H9 (cell line): ENCODE data around the gene AHDC1. TPM values are rescaled to one million over a fixed set of nuclear protein-coding genes. Genes with fewer than 3 reads are reported as not detected.

Experiments used
- DNase-seq: peaks from one replicate; pipeline ENCODE4 v3.0.0-alpha.2; 2017
- H2AFZ ChIP-seq: one replicate; pipeline ENCODE4 v1.6.1; 2013; ENCODE audit warnings: mild to moderate bottlenecking, low read length, control low read depth, moderate library complexity
- H2AK5ac ChIP-seq: 2 replicates; pipeline ENCODE4 v1.6.1; 2013; ENCODE audit warnings: low read length, control low read depth, mixed read lengths; ENCODE audit not compliant: insufficient read length
- H2BK120ac ChIP-seq: one replicate; pipeline ENCODE4 v1.6.1; 2013; ENCODE audit warnings: low read depth, mild to moderate bottlenecking, low read length, control low read depth, inconsistent platforms; ENCODE audit not compliant: poor library complexity, severe bottlenecking
- H2BK12ac ChIP-seq: 2 replicates; pipeline ENCODE4 v1.6.1; 2013; ENCODE audit warnings: low read length, control low read depth, mixed read lengths, low read depth; ENCODE audit not compliant: insufficient read length
- H2BK15ac ChIP-seq: 2 replicates; pipeline ENCODE4 v1.6.1; 2013; ENCODE audit warnings: low read depth, low read length, control low read depth
- H2BK20ac ChIP-seq: one replicate; pipeline ENCODE4 v1.6.1; 2013; ENCODE audit warnings: low read depth, mild to moderate bottlenecking, low read length, control low read depth, inconsistent platforms; ENCODE audit not compliant: poor library complexity, severe bottlenecking
- H2BK5ac ChIP-seq: 2 replicates; pipeline ENCODE4 v1.6.1; 2013; ENCODE audit warnings: low read length, control low read depth, mixed read lengths; ENCODE audit not compliant: insufficient read length
- H3K14ac ChIP-seq: 2 replicates; pipeline ENCODE4 v1.6.1; 2013; ENCODE audit warnings: low read length, control low read depth; ENCODE audit not compliant: insufficient read depth
- H3K18ac ChIP-seq: 2 replicates; pipeline ENCODE4 v1.6.1; 2013; ENCODE audit warnings: low read depth, mild to moderate bottlenecking, mixed read lengths, low read length, control low read depth; ENCODE audit not compliant: insufficient read length
- H3K23ac ChIP-seq: 2 replicates; pipeline ENCODE4 v1.6.1; 2013; ENCODE audit warnings: low read length, control low read depth, mixed read lengths, low read depth; ENCODE audit not compliant: insufficient read length
- H3K23me2 ChIP-seq: 2 replicates; pipeline ENCODE4 v1.6.1; 2013; ENCODE audit warnings: low read depth, mild to moderate bottlenecking, mixed read lengths, low read length, control low read depth; ENCODE audit not compliant: insufficient read length, poor library complexity, severe bottlenecking
- H3K27ac ChIP-seq: 2 replicates; pipeline ENCODE4 v1.5.1; 2013; ENCODE audit warnings: low read length, control low read depth, mixed read lengths, low read depth; ENCODE audit not compliant: insufficient read length
- H3K27me3 ChIP-seq: 2 replicates; pipeline ENCODE4 v1.6.1; 2013; ENCODE audit warnings: low read length, control low read depth, inconsistent platforms; ENCODE audit not compliant: insufficient read depth
- H3K4ac ChIP-seq: 2 replicates; pipeline ENCODE4 v1.6.1; 2013; ENCODE audit warnings: low read depth, mild to moderate bottlenecking, control low read depth, inconsistent platforms, low read length, moderate library complexity
- H3K4me1 ChIP-seq: 2 replicates; pipeline ENCODE4 v1.6.1; 2013; ENCODE audit warnings: low read length, control low read depth, inconsistent platforms; ENCODE audit not compliant: insufficient read depth
- H3K4me2 ChIP-seq: 2 replicates; pipeline ENCODE4 v1.6.1; 2013; ENCODE audit warnings: low read length, control low read depth, mixed read lengths; ENCODE audit not compliant: insufficient read length, insufficient read depth
- H3K56ac ChIP-seq: 2 replicates; pipeline ENCODE4 v1.6.1; 2013; ENCODE audit warnings: low read depth, mild to moderate bottlenecking, mixed read lengths, low read length, control low read depth; ENCODE audit not compliant: insufficient read length
- H3K79me1 ChIP-seq: 2 replicates; pipeline ENCODE4 v1.6.1; 2013; ENCODE audit warnings: low read depth, mild to moderate bottlenecking, moderate library complexity, low read length, control low read depth, inconsistent platforms; ENCODE audit not compliant: insufficient read depth, poor library complexity, severe bottlenecking
- H3K79me2 ChIP-seq: 2 replicates; pipeline ENCODE4 v1.6.1; 2013; ENCODE audit warnings: low read length, control low read depth, inconsistent platforms; ENCODE audit not compliant: insufficient read depth
- H3K9ac ChIP-seq: 2 replicates; pipeline ENCODE4 v1.6.1; 2013; ENCODE audit warnings: low read length, control low read depth, mixed read lengths; ENCODE audit not compliant: insufficient read length; ENCODE audit errors: extremely low read depth
- H3K9me3 ChIP-seq: one replicate; pipeline ENCODE4 v1.6.1; 2013; ENCODE audit warnings: low read depth, low read length, inconsistent platforms; ENCODE audit not compliant: control insufficient read depth
- H3T11ph ChIP-seq: one replicate; pipeline ENCODE4 v1.6.1; 2013; ENCODE audit warnings: mild to moderate bottlenecking, low read length, control low read depth, inconsistent platforms
- H4K20me1 ChIP-seq: one replicate; pipeline ENCODE4 v1.6.1; 2013; ENCODE audit not compliant: control insufficient read depth, insufficient read length, insufficient read depth
- H4K5ac ChIP-seq: 2 replicates; pipeline ENCODE4 v1.6.1; 2013; ENCODE audit warnings: low read depth, mild to moderate bottlenecking, mixed read lengths, low read length, control low read depth; ENCODE audit not compliant: insufficient read length
- H4K8ac ChIP-seq: replicated peaks from 2 replicates; pipeline ENCODE4 v1.6.1; 2013; ENCODE audit warnings: low read length, control low read depth, mixed read lengths, low read depth; ENCODE audit not compliant: insufficient read length
- H4K91ac ChIP-seq: 2 replicates; pipeline ENCODE4 v1.6.1; 2013; ENCODE audit warnings: low read depth, mild to moderate bottlenecking, moderate library complexity, mixed read lengths, low read length, control low read depth; ENCODE audit not compliant: insufficient read length
- H3K27ac Mint-ChIP-seq, 3 experiments: 2 replicates in 2 of 3; 3 replicates in 1 of 3; pipeline ENCODE4 v1.8.0; 2020 to 2021; ENCODE audit warnings: mixed read lengths in 3 of 3, mild to moderate bottlenecking in 1 of 3, moderate library complexity in 1 of 3
- H3K27me3 Mint-ChIP-seq: 2 replicates; pipeline ENCODE4 v1.8.0; 2021; ENCODE audit warnings: low read depth, mild to moderate bottlenecking, moderate library complexity, mixed read lengths
- H3K36me3 Mint-ChIP-seq, 3 experiments: 2 replicates in 2 of 3; 3 replicates in 1 of 3; pipeline ENCODE4 v1.8.0; 2020 to 2021; ENCODE audit warnings: low read depth in 3 of 3, mixed read lengths in 3 of 3; ENCODE audit not compliant: insufficient read depth in 1 of 3
- H3K4me1 Mint-ChIP-seq, 2 experiments: 2 replicates each; pipeline ENCODE4 v1.8.0; 2020; ENCODE audit warnings: mixed read lengths in 2 of 2
- H3K4me3 Mint-ChIP-seq, 2 experiments: 2 replicates in 1 of 2; 3 replicates in 1 of 2; pipeline ENCODE4 v1.8.0; 2020 to 2021; ENCODE audit warnings: mild to moderate bottlenecking in 2 of 2, mixed read lengths in 2 of 2, moderate library complexity in 1 of 2
- H3K9me3 Mint-ChIP-seq, 2 experiments: 2 replicates in 1 of 2; 3 replicates in 1 of 2; pipeline ENCODE4 v1.8.0; 2020; ENCODE audit warnings: mild to moderate bottlenecking in 2 of 2, mixed read lengths in 2 of 2, moderate library complexity in 1 of 2
- WGBS: extraction: QIAGEN DNeasy Blood & Tissue Kit; methylation state at CpG from one replicate; pipeline ENCODE4 v1.1.7; 2013; ENCODE audit warnings: missing lambda C conversion rate, low lambda C conversion rate, mixed read lengths; ENCODE audit not compliant: insufficient read length; ENCODE audit errors: extremely low coverage; 5-methylcytosine and 5-hydroxymethylcytosine counted together
- total RNA-seq: library from RNA; stranded (reverse); gene quantifications from 2 replicates; pipeline ENCODE4 v1.2.1, GENCODE V29; 2021
- TF ChIP-seq, protein P1 (sequence below): fragments of 200-600 bp; sonication (generic); conservative IDR thresholded peaks from 3 replicates; pipeline ENCODE4 v1.8.0; 2021; ENCODE audit warnings: antibody characterized with exemption, mild to moderate bottlenecking

AHDC1 gene
- total RNA-seq, 1 experiment from 2014 or later: 29.4 TPM

DNA sequence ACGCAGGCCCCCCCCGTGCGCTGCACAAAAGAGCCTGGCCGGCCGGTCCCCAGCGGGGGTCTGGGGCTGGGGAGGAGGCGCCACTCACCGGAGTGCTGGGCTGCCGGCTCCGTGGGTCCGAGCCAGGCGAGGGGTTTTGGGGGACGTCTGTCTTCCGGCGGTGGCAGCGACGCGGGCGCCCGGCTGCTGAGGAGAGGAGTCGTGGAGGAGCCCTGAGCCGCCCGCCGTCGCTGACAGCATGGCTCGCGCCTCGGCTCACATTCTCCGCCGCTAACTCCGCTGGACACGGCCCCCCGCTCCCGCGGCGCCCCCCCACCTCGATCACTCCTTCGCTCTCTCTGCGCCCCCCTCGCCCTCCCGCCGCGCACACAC is 649 bp downstream of the AHDC1 start:
- H3K4ac ChIP-seq: no peak overlapping the region
- no peak overlapping the region for H2BK15ac ChIP-seq
- H3K9me3 ChIP-seq: no peaks in the 10 kb centered on the region
- Mint-ChIP-seq H3K27me3 (peaks cover 2% of the 10 kb centered on the region), H3K36me3 (peaks cover 0 to 1% (median 0%) of the 10 kb centered on the region in 3 experiments; a peak in 1 of 7 replicates), H3K27ac (no peak overlapping the region; a peak in 1 of 7 replicates), H3K9me3 (no peaks in the 10 kb centered on the region), H3K4me1 (peaks cover 66 to 67% of the 10 kb centered on the region in 2 experiments), H3K4me3 (peak overlapping the region; percentile 90 to 91)
- no peak overlapping the region for H2AK5ac ChIP-seq
- no CpG with 5 or more reads among the region's 43 CpGs for WGBS
- no peak for DNase-seq
- H2BK5ac ChIP-seq: no peak overlapping the region
- TF ChIP-seq, protein P1, sequence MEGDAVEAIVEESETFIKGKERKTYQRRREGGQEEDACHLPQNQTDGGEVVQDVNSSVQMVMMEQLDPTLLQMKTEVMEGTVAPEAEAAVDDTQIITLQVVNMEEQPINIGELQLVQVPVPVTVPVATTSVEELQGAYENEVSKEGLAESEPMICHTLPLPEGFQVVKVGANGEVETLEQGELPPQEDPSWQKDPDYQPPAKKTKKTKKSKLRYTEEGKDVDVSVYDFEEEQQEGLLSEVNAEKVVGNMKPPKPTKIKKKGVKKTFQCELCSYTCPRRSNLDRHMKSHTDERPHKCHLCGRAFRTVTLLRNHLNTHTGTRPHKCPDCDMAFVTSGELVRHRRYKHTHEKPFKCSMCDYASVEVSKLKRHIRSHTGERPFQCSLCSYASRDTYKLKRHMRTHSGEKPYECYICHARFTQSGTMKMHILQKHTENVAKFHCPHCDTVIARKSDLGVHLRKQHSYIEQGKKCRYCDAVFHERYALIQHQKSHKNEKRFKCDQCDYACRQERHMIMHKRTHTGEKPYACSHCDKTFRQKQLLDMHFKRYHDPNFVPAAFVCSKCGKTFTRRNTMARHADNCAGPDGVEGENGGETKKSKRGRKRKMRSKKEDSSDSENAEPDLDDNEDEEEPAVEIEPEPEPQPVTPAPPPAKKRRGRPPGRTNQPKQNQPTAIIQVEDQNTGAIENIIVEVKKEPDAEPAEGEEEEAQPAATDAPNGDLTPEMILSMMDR: no peak
- no peak overlapping the region for H2BK120ac ChIP-seq
- H3K27me3 ChIP-seq: no peaks in the 10 kb centered on the region; the same call in 1 of the 2 replicates
- H3K23ac ChIP-seq: no peak overlapping the region
- peaks cover 2% of the 10 kb centered on the region for H3K79me1 ChIP-seq
- no peak overlapping the region for H2AFZ ChIP-seq
- H3K14ac ChIP-seq: no peak overlapping the region
- H3K4me2 ChIP-seq: peak overlapping the region; percentile 76
- H2BK12ac ChIP-seq: no peak overlapping the region
- no peak overlapping the region for H3K18ac ChIP-seq
- no peak overlapping the region for H3T11ph ChIP-seq
- H4K20me1 ChIP-seq: no peaks in the 10 kb centered on the region
- H3K27ac ChIP-seq: no peak overlapping the region
- H4K91ac ChIP-seq: no peak overlapping the region
- no peak overlapping the region for H4K5ac ChIP-seq
- no peak overlapping the region for H4K8ac ChIP-seq
- H3K23me2 ChIP-seq: peaks cover 6% of the 10 kb centered on the region
- H3K79me2 ChIP-seq: peaks cover 11% of the 10 kb centered on the region; the same call in 1 of the 2 replicates
- no peak overlapping the region for H3K56ac ChIP-seq
- peaks cover 22% of the 10 kb centered on the region for H3K4me1 ChIP-seq
- no peak overlapping the region for H2BK20ac ChIP-seq
- H3K9ac ChIP-seq: no peak overlapping the region
